A549 (cell line): ENCODE data around the gene MYCT1.

Experiments
- CHD4 ChIP-seq: fragments of 200-600 bp; sonication (generic); IDR thresholded peaks from 2 replicates; pipeline ENCODE4 v1.6.1; 2016; ENCODE audit warnings: antibody characterized with exemption, mild to moderate bottlenecking, borderline replicate concordance
- POLR2A ChIP-seq: IDR thresholded peaks from 2 replicates; pipeline ENCODE4 v1.6.1; 2012; ENCODE audit warnings: mild to moderate bottlenecking, low read length
- RARB ChIP-seq: fragments of 250-450 bp; sonication (Bioruptor Pico); IDR thresholded peaks from 2 replicates; pipeline ENCODE4 v1.8.0; 2021; ENCODE audit warnings: mild to moderate bottlenecking, moderate library complexity
- USF2 ChIP-seq: fragments of 450-650 bp; IDR thresholded peaks from 2 replicates; pipeline ENCODE4 v1.6.1; 2014; ENCODE audit warnings: antibody characterized with exemption
- TF ChIP-seq, protein P1 (sequence below): fragments of >200 bp; sonication (Bioruptor Twin); formaldehyde crosslinking; IDR thresholded peaks from 3 replicates; pipeline ENCODE4 v1.5.1; 2016
- TF ChIP-seq, protein P2 (sequence below): fragments of >200 bp; sonication (Bioruptor Twin); formaldehyde crosslinking; IDR thresholded peaks from 2 replicates; pipeline ENCODE4 v1.6.1; 2016

- TF ChIP-seq, protein P1, sequence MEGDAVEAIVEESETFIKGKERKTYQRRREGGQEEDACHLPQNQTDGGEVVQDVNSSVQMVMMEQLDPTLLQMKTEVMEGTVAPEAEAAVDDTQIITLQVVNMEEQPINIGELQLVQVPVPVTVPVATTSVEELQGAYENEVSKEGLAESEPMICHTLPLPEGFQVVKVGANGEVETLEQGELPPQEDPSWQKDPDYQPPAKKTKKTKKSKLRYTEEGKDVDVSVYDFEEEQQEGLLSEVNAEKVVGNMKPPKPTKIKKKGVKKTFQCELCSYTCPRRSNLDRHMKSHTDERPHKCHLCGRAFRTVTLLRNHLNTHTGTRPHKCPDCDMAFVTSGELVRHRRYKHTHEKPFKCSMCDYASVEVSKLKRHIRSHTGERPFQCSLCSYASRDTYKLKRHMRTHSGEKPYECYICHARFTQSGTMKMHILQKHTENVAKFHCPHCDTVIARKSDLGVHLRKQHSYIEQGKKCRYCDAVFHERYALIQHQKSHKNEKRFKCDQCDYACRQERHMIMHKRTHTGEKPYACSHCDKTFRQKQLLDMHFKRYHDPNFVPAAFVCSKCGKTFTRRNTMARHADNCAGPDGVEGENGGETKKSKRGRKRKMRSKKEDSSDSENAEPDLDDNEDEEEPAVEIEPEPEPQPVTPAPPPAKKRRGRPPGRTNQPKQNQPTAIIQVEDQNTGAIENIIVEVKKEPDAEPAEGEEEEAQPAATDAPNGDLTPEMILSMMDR: no peak
- TF ChIP-seq, protein P2, sequence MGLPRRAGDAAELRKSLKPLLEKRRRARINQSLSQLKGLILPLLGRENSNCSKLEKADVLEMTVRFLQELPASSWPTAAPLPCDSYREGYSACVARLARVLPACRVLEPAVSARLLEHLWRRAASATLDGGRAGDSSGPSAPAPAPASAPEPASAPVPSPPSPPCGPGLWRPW: no peak
- TF ChIP-seq POLR2A (no peak), USF2 (no peak), RARB (no peak), CHD4 (no peak)
Observed at GRCh38 chr6:152726313-152726712, 28.6 kb downstream of the MYCT1 start.
